ENCODE measurements around the gene IL13RA1.

Gene IL13RA1

DNA sequence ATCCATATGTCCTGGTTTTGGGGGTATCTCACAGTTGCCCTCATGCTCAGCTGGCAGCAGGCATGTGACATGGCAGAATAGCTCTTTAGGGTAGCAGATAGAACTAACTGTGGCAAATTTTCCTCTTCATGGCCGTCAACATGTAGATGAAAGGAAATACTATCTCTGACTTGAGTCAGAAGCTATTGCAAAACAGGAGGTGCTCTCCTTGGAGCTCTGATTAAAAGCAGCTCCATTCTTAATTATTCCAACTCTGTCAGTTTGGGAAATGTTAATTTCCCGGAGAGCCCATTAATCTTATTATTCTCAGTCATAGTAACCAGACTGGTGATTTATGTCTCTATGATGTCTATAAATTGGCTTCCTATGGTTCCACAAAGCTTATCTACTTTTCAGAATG lies 18.2 kb downstream of the IL13RA1 start:
- no peak overlapping the region for H3K4me3 ChIP-seq (ENCODE audit: low read depth, low read length)
- no peak for DNase-seq (ENCODE audit: low read depth)
- TF ChIP-seq CTCF (IDR thresholded peaks at IDR 0.05; ENCODE audit: low read depth, low read length) (no peak), MYC (IDR thresholded peaks at IDR 0.05; ENCODE audit: low read depth, low read length) (no peak), POLR2A (IDR thresholded peaks at IDR 0.05; ENCODE audit: extremely low read depth, insufficient read length) (no peak)
- TF ChIP-seq, protein P1, sequence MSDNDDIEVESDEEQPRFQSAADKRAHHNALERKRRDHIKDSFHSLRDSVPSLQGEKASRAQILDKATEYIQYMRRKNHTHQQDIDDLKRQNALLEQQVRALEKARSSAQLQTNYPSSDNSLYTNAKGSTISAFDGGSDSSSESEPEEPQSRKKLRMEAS (IDR thresholded peaks at IDR 0.05; ENCODE audit: low read depth, low read length): no peak

DNA sequence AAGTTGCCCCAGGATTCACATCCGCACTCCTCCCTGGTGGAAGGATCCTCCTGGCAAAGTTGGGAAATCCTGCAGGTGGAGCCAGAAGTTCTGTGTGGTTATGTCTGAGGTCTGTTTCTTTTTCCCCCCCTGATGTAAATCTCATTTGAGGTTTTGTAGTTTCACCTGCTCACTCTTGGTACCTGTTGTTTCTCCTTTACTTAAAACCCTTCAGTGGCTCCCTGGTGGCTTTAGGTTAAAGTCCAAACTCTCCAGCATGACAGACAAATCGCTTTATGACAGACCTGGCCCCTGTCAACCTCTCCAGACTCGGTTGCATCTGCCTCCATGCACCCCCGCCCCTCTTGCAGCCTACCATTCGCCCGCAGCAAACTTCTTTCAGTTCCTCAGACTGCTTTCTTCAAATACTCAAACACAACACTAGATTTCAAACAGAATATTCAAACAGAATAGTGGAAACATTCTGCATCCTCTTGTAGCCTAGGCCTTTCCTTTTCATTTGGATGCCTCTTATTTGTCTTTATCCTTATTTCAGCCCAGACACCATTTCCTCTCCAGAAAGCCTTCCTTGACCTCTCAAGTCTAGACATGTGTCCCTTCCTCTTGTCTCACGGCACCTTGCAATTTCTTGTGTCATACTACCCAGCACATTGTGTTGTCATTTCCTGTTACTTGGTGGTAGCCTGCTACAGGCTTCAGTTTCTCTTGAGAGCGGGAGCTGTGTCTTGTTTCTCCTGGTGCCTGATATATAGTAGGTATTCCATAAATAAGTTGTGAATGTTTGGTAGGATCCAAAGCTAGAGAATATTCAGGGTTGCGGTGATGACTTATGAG lies 24.8 kb downstream of the IL13RA1 start:
- TF ChIP-seq CTCF (IDR thresholded peaks at IDR 0.05; ENCODE audit: low read depth, low read length) (no peak), POLR2A (IDR thresholded peaks at IDR 0.05; ENCODE audit: extremely low read depth, insufficient read length) (no peak), MYC (IDR thresholded peaks at IDR 0.05; ENCODE audit: low read depth, low read length) (no peak)
- TF ChIP-seq, protein P1 (IDR thresholded peaks at IDR 0.05; ENCODE audit: low read depth, low read length): no peak
- H3K4me3 ChIP-seq (ENCODE audit: low read depth, low read length): no peak overlapping the region
- peak; percentile 80 for DNase-seq (ENCODE audit: low read depth)

DNA sequence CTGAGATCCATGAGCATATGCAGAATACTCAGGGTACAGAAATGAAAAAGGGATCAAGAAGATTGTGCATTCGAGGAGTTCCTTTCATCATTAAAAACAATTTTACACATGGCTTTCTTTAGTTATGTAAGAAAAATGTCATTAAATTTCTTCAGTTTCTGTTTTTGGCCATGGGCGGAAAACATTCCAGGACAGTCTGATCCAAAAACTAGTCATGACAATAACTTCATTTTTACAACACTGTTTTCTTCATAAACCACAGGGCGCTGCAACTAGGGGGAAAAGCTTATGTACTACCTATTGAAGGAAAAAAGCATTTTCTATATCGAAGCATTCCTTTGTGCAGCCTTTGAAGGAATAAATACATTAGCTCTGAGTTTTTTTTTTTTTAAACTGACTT lies 28.2 kb downstream of the IL13RA1 start:
- H3K4me3 ChIP-seq (ENCODE audit: low read depth, low read length): no peak overlapping the region
- no peak for TF ChIP-seq MYC (IDR thresholded peaks at IDR 0.05; ENCODE audit: low read depth, low read length)
- TF ChIP-seq CTCF (IDR thresholded peaks at IDR 0.05; ENCODE audit: low read depth, low read length): no peak
- TF ChIP-seq, protein P1 (IDR thresholded peaks at IDR 0.05; ENCODE audit: low read depth, low read length): no peak
- TF ChIP-seq POLR2A (IDR thresholded peaks at IDR 0.05; ENCODE audit: extremely low read depth, insufficient read length): no peak

GRCh38 chrX:118756101-118756500 lies 28.7 kb downstream of the IL13RA1 start:
- peak; percentile 66 for DNase-seq (ENCODE audit: low read depth)
- TF ChIP-seq, protein P1 (IDR thresholded peaks at IDR 0.05; ENCODE audit: low read depth, low read length): no peak
- TF ChIP-seq MYC (IDR thresholded peaks at IDR 0.05; ENCODE audit: low read depth, low read length): no peak
- TF ChIP-seq POLR2A (IDR thresholded peaks at IDR 0.05; ENCODE audit: extremely low read depth, insufficient read length): no peak
- no peak for TF ChIP-seq CTCF (IDR thresholded peaks at IDR 0.05; ENCODE audit: low read depth, low read length)
- H3K4me3 ChIP-seq (ENCODE audit: low read depth, low read length): no peak overlapping the region

More for the DNA sequence above, 28.2 kb downstream of the IL13RA1 start:
- DNase-seq (ENCODE audit: low read depth): no peak

DNA sequence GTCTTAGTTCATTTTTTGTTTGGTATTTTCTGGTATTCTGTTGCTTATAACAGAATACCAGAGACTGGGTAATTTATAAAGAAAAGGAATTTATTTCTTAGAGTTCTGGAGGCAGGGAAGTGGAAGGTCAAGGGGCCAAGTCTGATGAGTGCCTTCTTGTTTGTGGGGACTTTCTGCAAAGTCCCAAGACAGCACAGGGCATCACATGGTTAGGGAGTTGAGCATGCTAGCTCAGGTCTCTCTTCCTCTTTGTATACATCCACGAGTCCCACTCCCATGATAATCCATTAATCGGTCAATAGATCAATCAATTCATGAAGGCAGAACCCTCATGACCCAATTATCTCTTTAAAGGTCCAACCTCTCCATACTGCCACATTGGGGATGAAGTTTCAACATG lies 31.1 kb downstream of the IL13RA1 start:
- no peak for TF ChIP-seq CTCF (IDR thresholded peaks at IDR 0.05; ENCODE audit: low read depth, low read length)
- TF ChIP-seq POLR2A (IDR thresholded peaks at IDR 0.05; ENCODE audit: extremely low read depth, insufficient read length): no peak
- TF ChIP-seq, protein P1 (IDR thresholded peaks at IDR 0.05; ENCODE audit: low read depth, low read length): no peak
- TF ChIP-seq MYC (IDR thresholded peaks at IDR 0.05; ENCODE audit: low read depth, low read length): no peak
- no peak overlapping the region for H3K4me3 ChIP-seq (ENCODE audit: low read depth, low read length)
- no peak for DNase-seq (ENCODE audit: low read depth)

Data from NB4 (cell line).